ENCODE measurements around the gene ANAPC4. TPM values are rescaled to one million over a fixed set of nuclear protein-coding genes. Genes with fewer than 3 reads are reported as not detected.
A peak's percentile ranks its signal among the peaks of the same experiment; 100 is the strongest.
"Not testable (repeated sequence)": the region's sequence is repeated elsewhere in the genome, so short reads cannot be mapped to it uniquely, and the experiment has no call there.

The ANAPC4 gene
- 10 to 100 TPM; 61.8 to 63.7 TPM for total RNA-seq
- 10 to 100 TPM; 22.2 to 27.7 TPM for polyA plus RNA-seq

- H3K27me3 Mint-ChIP-seq = no peaks in the 10 kb centered on the region
- peak within 1 kb of the TSS in 1 of 8 donors; percentile 80 for H3K4me3 Mint-ChIP-seq
- no peaks in the 10 kb centered on the region for H3K9me3 Mint-ChIP-seq
- H3K36me3 ChIP-seq (ENCODE audit: insufficient read depth, low read length) = peaks cover 6% of the 10 kb centered on the region
- no peaks in the 10 kb centered on the region for H3K9me3 ChIP-seq (ENCODE audit: control insufficient read depth in 1 of 2, low read length in 2 of 2)
- H3K27me3 ChIP-seq (ENCODE audit: insufficient read depth, low read length) = no peaks in the 10 kb centered on the region
- peak within 1 kb of the TSS; percentile 73 for H3K27ac ChIP-seq (ENCODE audit: low read depth, low read length)
- peaks cover 3 to 13% (median 10%) of the 10 kb centered on the region in 4 donors for H3K4me1 Mint-ChIP-seq
- DNase-seq = peak; percentile 92 to 97 (median 93)
- H3K27ac Mint-ChIP-seq = peak within 1 kb of the TSS; percentile 65 to 92 (median 89)
- intact Hi-C loops (cut with micrococcal nuclease) = loop anchor here (1.0 to 10.0 kb wide), 8 partner anchors 65 to 1480 kb away; partner anchors contain the start of genes DHX15, PI4K2B, SEPSECS and SMIM20
- peak within 1 kb of the TSS; percentile 57 to 95 for H3K4me3 ChIP-seq (ENCODE audit: low read length in 2 of 2)
- peaks cover 24% of the 10 kb centered on the region for H3K4me1 ChIP-seq (ENCODE audit: insufficient read depth, low read length)
- ChIA-PET CTCF (ENCODE audit: partially characterized antibody) (interaction anchor here (0.6 to 4.2 kb wide), 3 partner anchors 10 to 120 kb away, joined by 3 to 29 read pairs (median 22); partner anchors contain the start of gene ZCCHC4), POLR2A (ENCODE audit: partially characterized antibody) (interaction anchor here (0.5 to 3.0 kb wide), 9 partner anchors 9 to 792 kb away, joined by 3 to 26 read pairs (median 4); partner anchors contain the start of genes DHX15, PI4K2B, SEPSECS and ZCCHC4)
- H3K36me3 Mint-ChIP-seq = peaks cover 9 to 14% of the 10 kb centered on the region in 2 donors
Measured at GRCh38 chr4:25376754-25377571, at the start of gene ANAPC4. TSS of gene ANAPC4 (plus strand) at chr4:25377263. CDS start at chr4:25377428, 165 bp downstream.

GRCh38 chr4:25328463-25328862 is 48.6 kb upstream of the ANAPC4 start:
- H3K9me3 Mint-ChIP-seq; H3K27me3 Mint-ChIP-seq; H3K27ac ChIP-seq (ENCODE audit: low read depth, low read length); H3K4me3 Mint-ChIP-seq; POLR2A ChIA-PET (ENCODE audit: partially characterized antibody); H3K4me3 ChIP-seq (ENCODE audit: low read length in 2 of 2); H3K9me3 ChIP-seq (ENCODE audit: control insufficient read depth in 1 of 2, low read length in 2 of 2); DNase-seq; intact Hi-C loops (cut with micrococcal nuclease); H3K36me3 ChIP-seq (ENCODE audit: insufficient read depth, low read length); H3K27me3 ChIP-seq (ENCODE audit: insufficient read depth, low read length): not testable (repeated sequence)
- Mint-ChIP-seq H3K4me1 (peaks cover 12 to 21% (median 19%) of the 10 kb centered on the region in 4 donors), H3K36me3 (peaks cover 4 to 11% of the 10 kb centered on the region in 2 donors), H3K27ac (peak overlapping the region in 1 of 7 donors; percentile 42)
- peaks cover 15% of the 10 kb centered on the region for H3K4me1 ChIP-seq (ENCODE audit: insufficient read depth, low read length)
- CTCF ChIA-PET (ENCODE audit: partially characterized antibody) = interaction anchor here (1.5 kb wide), 1 partner anchor 93 kb away, joined by 4 read pairs; no protein-coding TSS in a partner anchor

GRCh38 chr4:25330335-25330734 is 46.7 kb upstream of the ANAPC4 start:
- Histone ChIP-seq H3K36me3 (ENCODE audit: insufficient read depth, low read length) (peaks cover 3% of the 10 kb centered on the region), H3K27ac (ENCODE audit: low read depth, low read length) (no peak overlapping the region), H3K27me3 (ENCODE audit: insufficient read depth, low read length) (no peaks in the 10 kb centered on the region), H3K4me1 (ENCODE audit: insufficient read depth, low read length) (peaks cover 15% of the 10 kb centered on the region), H3K9me3 (ENCODE audit: control insufficient read depth in 1 of 2, low read length in 2 of 2) (no peaks in the 10 kb centered on the region), H3K4me3 (ENCODE audit: low read length in 2 of 2) (no peak overlapping the region)
- Mint-ChIP-seq H3K27me3 (no peaks in the 10 kb centered on the region), H3K27ac (peak overlapping the region in 3 of 7 donors; percentile 22 to 98 (median 78)), H3K4me1 (peaks cover 12 to 19% (median 19%) of the 10 kb centered on the region in 4 donors), H3K9me3 (no peaks in the 10 kb centered on the region), H3K4me3 (peak overlapping the region in 4 of 8 donors; percentile 2 to 95 (median 90)), H3K36me3 (peaks cover 8 to 15% of the 10 kb centered on the region in 2 donors)
- ChIA-PET POLR2A (ENCODE audit: partially characterized antibody) (interaction anchor here (0.6 to 2.5 kb wide), 3 partner anchors 14 to 18 kb away, joined by 3 to 15 read pairs (median 3); partner anchors contain the start of gene ZCCHC4), CTCF (ENCODE audit: partially characterized antibody) (interaction anchor here (1.4 to 3.2 kb wide), 3 partner anchors 18 to 35 kb away, joined by 3 to 24 read pairs (median 5); partner anchors contain the start of gene ZCCHC4)
- intact Hi-C loops (cut with micrococcal nuclease) = no loop called here
- no peak for DNase-seq

- peak overlapping the region; percentile 8 to 49 for H3K4me3 ChIP-seq (ENCODE audit: low read length in 2 of 2)
- POLR2A ChIA-PET (ENCODE audit: partially characterized antibody) = interaction anchor here (1.1 to 2.5 kb wide), 3 partner anchors 15 to 46 kb away, joined by 3 to 15 read pairs (median 4); partner anchors contain the start of genes ANAPC4 and ZCCHC4
Measured at GRCh38 chr4:25330905-25331808, 45.9 kb upstream of the ANAPC4 start.

GRCh38 chr4:25343671-25344070 is 33.4 kb upstream of the ANAPC4 start:
- Mint-ChIP-seq H3K4me1 (peaks cover 0 to 2% (median 0%) of the 10 kb centered on the region in 4 donors), H3K9me3 (no peaks in the 10 kb centered on the region), H3K36me3 (peaks cover 30 to 35% of the 10 kb centered on the region in 2 donors), H3K27me3 (no peaks in the 10 kb centered on the region), H3K27ac (no peak overlapping the region), H3K4me3 (no peak overlapping the region)
- Histone ChIP-seq H3K27me3 (ENCODE audit: insufficient read depth, low read length) (no peaks in the 10 kb centered on the region), H3K9me3 (ENCODE audit: control insufficient read depth in 1 of 2, low read length in 2 of 2) (no peaks in the 10 kb centered on the region), H3K4me3 (ENCODE audit: low read length in 2 of 2) (no peak overlapping the region), H3K27ac (ENCODE audit: low read depth, low read length) (no peak overlapping the region), H3K36me3 (ENCODE audit: insufficient read depth, low read length) (no peaks in the 10 kb centered on the region), H3K4me1 (ENCODE audit: insufficient read depth, low read length) (no peaks in the 10 kb centered on the region)
- ChIA-PET POLR2A (ENCODE audit: partially characterized antibody) (no interaction called here), CTCF (ENCODE audit: partially characterized antibody) (interaction anchor here (1.3 kb wide), 1 partner anchor 31 kb away, joined by 4 read pairs; the partner anchor contains the start of gene ZCCHC4)
- no peak for DNase-seq
- intact Hi-C loops (cut with micrococcal nuclease) = no loop called here

More at GRCh38 chr4:25330905-25331808, 45.9 kb upstream of the ANAPC4 start:
- CTCF ChIA-PET (ENCODE audit: partially characterized antibody) = interaction anchor here (1.2 to 3.2 kb wide), 6 partner anchors 16 to 186 kb away, joined by 3 to 24 read pairs (median 4); partner anchors contain the start of genes PI4K2B and ZCCHC4
- Histone ChIP-seq H3K27ac (ENCODE audit: low read depth, low read length) (peak overlapping the region; percentile 37), H3K27me3 (ENCODE audit: insufficient read depth, low read length) (no peaks in the 10 kb centered on the region), H3K4me1 (ENCODE audit: insufficient read depth, low read length) (peaks cover 15% of the 10 kb centered on the region), H3K36me3 (ENCODE audit: insufficient read depth, low read length) (peaks cover 1% of the 10 kb centered on the region), H3K9me3 (ENCODE audit: control insufficient read depth in 1 of 2, low read length in 2 of 2) (no peaks in the 10 kb centered on the region)
- H3K36me3 Mint-ChIP-seq = peaks cover 8 to 15% of the 10 kb centered on the region in 2 donors
- peak overlapping the region; percentile 88 to 95 (median 90) for H3K4me3 Mint-ChIP-seq
- intact Hi-C loops (cut with micrococcal nuclease) = no loop called here
- peaks cover 10 to 19% (median 17%) of the 10 kb centered on the region in 4 donors for H3K4me1 Mint-ChIP-seq
- H3K27ac Mint-ChIP-seq = peak overlapping the region; percentile 78 to 99 (median 97)
- peak in 3 of 5 donors; percentile 6 to 20 (median 16) for DNase-seq
- no peaks in the 10 kb centered on the region for H3K9me3 Mint-ChIP-seq
- H3K27me3 Mint-ChIP-seq = no peaks in the 10 kb centered on the region

- Histone ChIP-seq H3K27ac (ENCODE audit: low read depth, low read length) (no peak overlapping the region), H3K4me3 (ENCODE audit: low read length in 2 of 2) (no peak overlapping the region), H3K27me3 (ENCODE audit: insufficient read depth, low read length) (no peaks in the 10 kb centered on the region), H3K9me3 (ENCODE audit: control insufficient read depth in 1 of 2, low read length in 2 of 2) (no peaks in the 10 kb centered on the region), H3K36me3 (ENCODE audit: insufficient read depth, low read length) (no peaks in the 10 kb centered on the region), H3K4me1 (ENCODE audit: insufficient read depth, low read length) (no peaks in the 10 kb centered on the region)
- ChIA-PET POLR2A (ENCODE audit: partially characterized antibody) (interaction anchor here (1.4 kb wide), 1 partner anchor 15 kb away, joined by 3 read pairs; no protein-coding TSS in a partner anchor), CTCF (ENCODE audit: partially characterized antibody) (no interaction called here)
- no peaks in the 10 kb centered on the region for H3K9me3 Mint-ChIP-seq
- H3K36me3 Mint-ChIP-seq = peaks cover 22 to 31% of the 10 kb centered on the region in 2 donors
- H3K27me3 Mint-ChIP-seq = no peaks in the 10 kb centered on the region
- intact Hi-C loops (cut with micrococcal nuclease) = no loop called here
- DNase-seq = no peak
- peak overlapping the region in 1 of 7 donors; percentile 42 for H3K27ac Mint-ChIP-seq
- no peak overlapping the region for H3K4me3 Mint-ChIP-seq
- H3K4me1 Mint-ChIP-seq = no peaks in the 10 kb centered on the region
Measured at GRCh38 chr4:25345744-25346143, 31.3 kb upstream of the ANAPC4 start.

Data from CD4-positive, alpha-beta memory T cell (primary cell).